GM18868 (cell line): ENCODE results near the gene TSC22D2.
A peak's percentile ranks its signal among the peaks of the same experiment; 100 is the strongest.

Source experiments
- ATAC-seq: cut with Tn5 transposase; IDR thresholded peaks from one replicate; pipeline ENCODE4 v1.9.1; 2021; ENCODE audit warnings: mild to moderate bottlenecking, moderate library complexity; ENCODE audit not compliant: unreplicated experiment

TSC22D2 gene

DNA sequence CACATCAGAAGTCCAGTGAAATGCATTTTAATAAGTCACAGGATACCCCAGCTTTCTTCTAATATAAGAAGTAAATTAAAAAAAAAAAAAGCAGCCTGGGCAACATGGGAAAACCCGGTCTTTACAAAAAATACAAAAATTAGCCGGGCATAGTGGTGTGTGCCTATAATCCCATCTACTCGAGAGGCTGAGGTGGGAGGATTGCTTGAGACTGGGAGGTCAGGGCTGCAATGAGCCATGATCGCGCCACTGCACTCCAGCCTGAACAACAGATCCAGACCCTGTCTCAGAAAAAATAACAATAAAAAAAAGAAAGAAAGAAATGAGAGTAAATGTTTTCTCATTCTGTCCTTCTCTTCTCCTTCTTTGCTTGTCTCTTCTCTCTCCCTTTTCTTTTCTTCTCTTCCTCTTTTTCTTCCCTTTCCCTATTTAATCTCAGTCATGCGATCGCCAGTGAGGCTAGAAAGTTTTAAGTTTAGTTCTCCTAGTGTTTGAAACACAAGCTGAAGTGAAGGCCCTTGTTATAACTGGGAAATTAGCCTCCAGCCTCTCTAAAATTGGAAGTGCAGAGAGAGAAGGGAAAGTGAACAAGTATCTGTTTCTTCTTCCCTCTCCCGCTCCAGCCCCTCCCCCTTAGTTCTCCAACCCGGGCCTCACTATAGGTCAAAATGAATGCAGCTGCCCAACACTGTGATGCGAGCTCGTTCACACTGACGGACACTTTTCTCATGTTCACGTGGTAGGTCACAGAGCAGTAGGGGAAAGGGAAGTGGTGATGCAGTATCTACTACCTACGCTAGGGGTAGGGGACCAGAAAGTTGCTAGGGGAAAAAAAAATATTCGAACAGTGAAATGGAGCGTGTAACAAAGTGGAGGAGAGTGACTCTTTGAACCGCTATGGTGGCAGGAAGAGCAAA is 23.5 kb upstream of the TSC22D2 start:
- peak; percentile 96 for ATAC-seq

DNA sequence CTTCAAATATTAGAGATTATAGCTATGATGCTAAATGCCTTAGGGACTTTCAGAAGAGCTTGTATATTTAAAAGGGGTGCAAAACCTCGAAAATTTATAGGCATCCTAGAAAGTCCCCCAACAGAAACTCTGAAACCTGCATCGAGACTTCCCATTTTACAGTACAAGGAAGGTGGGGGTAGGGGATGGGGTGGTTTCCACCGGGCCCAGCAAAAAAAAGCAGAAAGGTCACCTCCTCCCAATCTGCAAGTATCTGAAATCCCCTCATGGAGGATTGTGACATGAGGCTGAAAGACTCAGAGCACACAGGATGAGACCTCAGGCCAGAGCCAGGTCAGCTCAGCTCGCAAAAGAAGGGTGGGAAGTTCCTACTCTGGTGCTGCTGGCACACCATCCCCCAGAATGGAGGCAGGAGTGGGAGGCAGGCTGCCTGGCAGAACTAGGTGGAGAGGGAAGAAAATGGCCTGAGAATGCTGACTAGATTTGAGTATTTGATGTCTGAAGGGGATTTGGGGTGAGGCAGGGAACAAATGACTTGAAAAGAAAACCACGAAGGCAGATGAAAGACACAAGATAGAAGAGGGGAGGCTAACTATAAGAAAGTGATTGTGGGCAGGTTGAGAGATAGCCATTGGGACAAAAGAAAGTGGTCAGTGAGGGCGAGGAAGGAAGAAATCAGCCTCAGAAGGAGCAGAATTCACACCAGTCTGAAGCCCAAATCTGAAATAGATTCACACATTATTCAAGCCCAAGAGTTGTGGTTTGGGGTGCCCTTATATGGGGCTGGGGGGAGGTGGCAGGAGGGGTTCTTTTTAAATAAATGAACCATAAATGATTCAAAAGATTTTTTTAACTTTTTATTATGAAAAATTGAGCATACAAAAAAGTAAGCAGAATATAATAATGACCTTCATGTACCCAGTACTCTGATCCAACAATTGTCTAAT is 22.5 kb upstream of the TSC22D2 start:
- ATAC-seq: peak; percentile 54

DNA sequence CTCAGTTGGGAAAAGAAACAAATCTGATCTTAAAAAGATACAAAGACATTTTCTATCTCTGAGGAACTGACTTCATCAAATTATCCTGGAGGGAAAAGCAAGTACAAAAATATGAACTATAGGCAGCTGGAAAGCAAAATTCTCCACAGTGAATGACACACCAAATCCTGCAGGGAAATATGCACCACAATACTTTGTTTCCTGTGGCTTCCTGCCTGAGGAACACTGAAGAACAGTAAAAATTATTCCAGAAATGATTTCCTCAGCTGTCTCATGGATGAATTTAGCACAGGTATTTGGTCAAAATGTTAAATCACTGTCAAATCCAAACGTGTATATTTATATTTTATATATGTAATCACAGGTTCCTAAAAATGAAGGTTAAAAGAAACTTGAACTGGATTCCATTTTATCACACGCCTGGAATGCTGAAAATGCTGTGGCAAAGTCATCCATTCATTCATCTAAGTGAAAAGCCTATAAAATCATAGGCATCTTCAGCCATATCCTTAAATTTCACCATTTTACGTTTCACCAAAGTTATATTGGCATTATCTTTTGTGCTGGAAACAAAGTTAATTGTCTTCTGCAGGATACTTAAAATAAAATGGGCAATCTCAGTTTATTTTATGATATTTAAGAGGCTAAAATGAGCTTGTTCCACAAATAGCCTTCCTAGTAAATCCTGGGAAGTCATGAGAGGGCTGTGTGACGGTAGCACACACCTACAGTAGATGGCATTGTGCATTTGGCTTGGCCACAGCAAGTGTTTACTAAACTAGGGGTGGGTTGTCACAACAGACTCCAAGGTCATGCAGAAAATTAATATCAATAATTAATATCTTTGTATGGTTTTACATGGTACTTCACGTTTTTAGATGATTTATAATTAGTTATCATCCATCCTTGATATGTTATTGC is 19.3 kb upstream of the TSC22D2 start:
- no peak for ATAC-seq

GRCh38 chr3:150390087-150390486 is 18.0 kb upstream of the TSC22D2 start:
- no peak for ATAC-seq

GRCh38 chr3:150391161-150391560 is 16.9 kb upstream of the TSC22D2 start:
- no peak for ATAC-seq

- no peak for ATAC-seq
Measured at GRCh38 chr3:150393745-150394144, 14.4 kb upstream of the TSC22D2 start.

- ATAC-seq: no peak
Measured at GRCh38 chr3:150394606-150395005, 13.5 kb upstream of the TSC22D2 start.

GRCh38 chr3:150396491-150396890 is 11.6 kb upstream of the TSC22D2 start:
- no peak for ATAC-seq

GRCh38 chr3:150396956-150397550 is 11.0 kb upstream of the TSC22D2 start:
- ATAC-seq: no peak

DNA sequence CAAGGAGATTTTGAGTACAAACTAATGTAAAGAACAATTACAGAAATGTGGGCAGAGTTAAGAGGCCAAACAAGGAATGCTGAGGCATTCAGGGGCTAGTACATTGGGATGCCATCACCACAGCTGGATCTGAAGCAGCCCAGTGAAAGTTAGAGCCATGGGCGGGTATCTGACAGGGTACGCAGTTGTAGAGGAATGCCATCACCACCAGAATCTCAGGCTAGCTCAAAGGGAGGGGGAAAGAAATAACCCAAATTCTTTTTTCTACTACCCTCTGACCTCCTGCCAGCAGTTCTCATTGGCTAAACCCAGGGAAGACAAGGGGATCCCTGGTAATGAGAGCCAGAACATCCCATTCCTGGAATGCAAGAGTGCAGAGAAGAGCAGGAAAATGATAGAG is 9.0 kb upstream of the TSC22D2 start:
- no peak for ATAC-seq

DNA sequence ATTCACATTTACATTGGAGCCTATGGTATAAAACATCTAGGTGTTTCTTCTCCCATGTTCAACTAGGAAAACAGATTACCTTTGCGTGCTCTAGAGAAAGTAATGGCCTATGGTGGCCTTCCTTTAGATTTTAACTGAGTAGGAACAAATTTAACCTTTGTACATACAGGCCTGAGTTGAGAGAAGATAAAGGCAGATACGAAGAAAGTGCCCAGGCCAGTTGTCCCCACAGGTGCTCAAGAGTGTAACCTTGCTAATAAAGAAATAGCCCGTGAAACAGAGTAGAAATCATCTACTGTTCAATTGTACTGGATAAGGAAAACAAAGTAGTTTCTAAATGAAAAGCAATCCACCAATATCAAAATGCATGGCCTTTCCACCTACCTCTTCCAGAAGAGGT is 6.8 kb upstream of the TSC22D2 start:
- no peak for ATAC-seq

DNA sequence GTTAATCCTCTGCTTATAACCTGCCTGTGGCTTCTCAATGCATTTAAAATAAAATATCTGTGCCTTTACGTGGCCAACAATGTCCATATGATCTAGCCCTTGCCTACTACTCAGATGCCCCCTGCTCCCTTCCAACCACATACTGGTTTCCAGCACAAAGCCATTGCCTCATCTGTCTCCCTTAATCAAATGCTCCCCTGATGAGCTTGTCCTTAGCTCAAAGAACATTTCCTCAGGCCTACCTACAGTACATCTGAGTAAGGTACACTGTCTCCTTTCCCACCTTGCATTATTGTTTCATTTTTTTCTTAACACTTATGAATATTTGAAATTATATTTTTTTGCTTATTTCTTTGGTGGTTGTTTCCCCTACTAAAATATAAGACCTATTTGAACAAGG is 5.9 kb upstream of the TSC22D2 start:
- no peak for ATAC-seq

- ATAC-seq: no peak
Measured at GRCh38 chr3:150404023-150404422, 4.1 kb upstream of the TSC22D2 start.

DNA sequence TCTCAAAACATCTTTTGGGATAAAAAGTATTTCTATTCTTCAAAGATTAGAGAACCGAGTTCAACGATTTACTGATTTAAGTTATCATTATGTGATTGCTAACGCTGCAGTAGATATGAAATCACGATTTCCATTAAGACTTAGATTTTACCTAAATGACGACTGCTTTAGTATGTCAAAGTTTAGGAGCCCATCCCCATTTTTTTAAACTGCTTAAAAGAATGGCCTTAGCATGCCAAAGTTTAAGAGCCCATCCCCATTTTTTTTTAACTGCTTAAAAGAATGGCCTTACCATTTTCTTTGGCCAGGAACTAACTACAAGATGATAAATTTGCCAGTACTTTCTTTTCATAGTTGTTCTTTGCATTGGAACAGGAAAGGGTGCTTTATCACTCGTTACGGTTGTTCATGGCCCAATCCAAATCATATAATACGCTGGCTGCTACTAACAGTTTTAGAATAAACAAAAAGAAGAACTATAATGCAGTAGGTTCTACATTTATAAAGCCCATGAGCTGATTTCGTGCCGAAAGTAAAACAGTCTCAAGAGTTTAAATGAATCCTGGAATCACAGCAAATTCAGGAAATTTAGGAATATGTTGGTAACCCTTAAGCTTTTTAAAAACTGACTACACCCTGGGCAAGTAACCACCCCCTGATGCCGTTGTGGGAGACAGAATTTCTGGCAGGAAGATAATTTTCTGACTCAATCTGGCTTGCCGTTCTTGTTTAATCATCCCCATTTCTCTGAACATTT is 869 bp upstream of the TSC22D2 start:
- ATAC-seq: no peak

- ATAC-seq: peak; percentile 5
Measured at GRCh38 chr3:150407808-150408220, 284 bp upstream of the TSC22D2 start.

GRCh38 chr3:150409125-150409511 is 1.0 kb downstream of the TSC22D2 start:
- no peak for ATAC-seq

- ATAC-seq: peak; percentile 34
Measured at GRCh38 chr3:150409512-150410310, 1.6 kb downstream of the TSC22D2 start.

- ATAC-seq: no peak
Measured at GRCh38 chr3:150410311-150411105, 2.4 kb downstream of the TSC22D2 start.
